ENCODE measurements around the gene RLN3. TPM values are rescaled to one million over a fixed set of nuclear protein-coding genes. Genes with fewer than 3 reads are reported as not detected.

The RLN3 gene
- total RNA-seq, 4 donors from 2014 or later = not detected

DNA sequence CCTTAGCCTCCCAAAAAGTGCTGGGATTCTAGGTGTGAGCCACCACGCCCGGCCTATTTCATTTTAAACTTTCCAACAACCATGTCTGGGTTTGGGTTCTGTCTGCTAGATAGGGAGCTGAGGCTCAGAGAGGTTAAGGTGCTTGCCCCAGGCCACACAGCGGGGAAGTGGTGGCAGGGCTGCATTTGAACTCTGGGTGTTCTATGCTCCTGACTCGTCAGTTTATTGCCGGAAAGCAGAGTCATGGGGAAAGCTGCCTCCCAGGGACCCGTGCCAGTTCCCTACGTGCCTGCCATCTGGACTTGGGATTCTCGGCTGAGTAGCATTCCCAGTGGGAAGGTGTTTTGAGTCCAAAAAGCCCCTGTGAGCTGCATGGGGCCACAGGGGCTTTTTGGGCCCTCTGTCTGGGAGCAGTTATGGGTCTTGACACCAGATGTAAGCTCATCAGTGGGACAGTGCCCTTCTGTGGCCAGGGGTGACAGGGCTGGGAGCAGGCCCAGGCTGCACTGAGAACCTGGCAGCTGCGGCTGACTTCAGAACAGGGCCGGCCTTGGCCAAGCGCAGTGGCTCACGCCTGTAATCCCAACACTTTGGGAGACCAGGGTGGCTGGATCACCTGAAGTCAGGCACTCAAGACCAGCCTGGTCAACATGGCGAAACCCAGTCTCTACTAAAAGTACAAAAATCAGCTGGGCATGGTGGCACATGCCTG lies 32.8 kb upstream of the RLN3 start:
- DNase-seq (ENCODE audit: low spot score) (no peak), ATAC-seq (ENCODE audit: low FRiP score) (no peak)
- TF ChIP-seq, protein P1, sequence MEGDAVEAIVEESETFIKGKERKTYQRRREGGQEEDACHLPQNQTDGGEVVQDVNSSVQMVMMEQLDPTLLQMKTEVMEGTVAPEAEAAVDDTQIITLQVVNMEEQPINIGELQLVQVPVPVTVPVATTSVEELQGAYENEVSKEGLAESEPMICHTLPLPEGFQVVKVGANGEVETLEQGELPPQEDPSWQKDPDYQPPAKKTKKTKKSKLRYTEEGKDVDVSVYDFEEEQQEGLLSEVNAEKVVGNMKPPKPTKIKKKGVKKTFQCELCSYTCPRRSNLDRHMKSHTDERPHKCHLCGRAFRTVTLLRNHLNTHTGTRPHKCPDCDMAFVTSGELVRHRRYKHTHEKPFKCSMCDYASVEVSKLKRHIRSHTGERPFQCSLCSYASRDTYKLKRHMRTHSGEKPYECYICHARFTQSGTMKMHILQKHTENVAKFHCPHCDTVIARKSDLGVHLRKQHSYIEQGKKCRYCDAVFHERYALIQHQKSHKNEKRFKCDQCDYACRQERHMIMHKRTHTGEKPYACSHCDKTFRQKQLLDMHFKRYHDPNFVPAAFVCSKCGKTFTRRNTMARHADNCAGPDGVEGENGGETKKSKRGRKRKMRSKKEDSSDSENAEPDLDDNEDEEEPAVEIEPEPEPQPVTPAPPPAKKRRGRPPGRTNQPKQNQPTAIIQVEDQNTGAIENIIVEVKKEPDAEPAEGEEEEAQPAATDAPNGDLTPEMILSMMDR (IDR thresholded peaks at IDR 0.05) = no peak

DNA sequence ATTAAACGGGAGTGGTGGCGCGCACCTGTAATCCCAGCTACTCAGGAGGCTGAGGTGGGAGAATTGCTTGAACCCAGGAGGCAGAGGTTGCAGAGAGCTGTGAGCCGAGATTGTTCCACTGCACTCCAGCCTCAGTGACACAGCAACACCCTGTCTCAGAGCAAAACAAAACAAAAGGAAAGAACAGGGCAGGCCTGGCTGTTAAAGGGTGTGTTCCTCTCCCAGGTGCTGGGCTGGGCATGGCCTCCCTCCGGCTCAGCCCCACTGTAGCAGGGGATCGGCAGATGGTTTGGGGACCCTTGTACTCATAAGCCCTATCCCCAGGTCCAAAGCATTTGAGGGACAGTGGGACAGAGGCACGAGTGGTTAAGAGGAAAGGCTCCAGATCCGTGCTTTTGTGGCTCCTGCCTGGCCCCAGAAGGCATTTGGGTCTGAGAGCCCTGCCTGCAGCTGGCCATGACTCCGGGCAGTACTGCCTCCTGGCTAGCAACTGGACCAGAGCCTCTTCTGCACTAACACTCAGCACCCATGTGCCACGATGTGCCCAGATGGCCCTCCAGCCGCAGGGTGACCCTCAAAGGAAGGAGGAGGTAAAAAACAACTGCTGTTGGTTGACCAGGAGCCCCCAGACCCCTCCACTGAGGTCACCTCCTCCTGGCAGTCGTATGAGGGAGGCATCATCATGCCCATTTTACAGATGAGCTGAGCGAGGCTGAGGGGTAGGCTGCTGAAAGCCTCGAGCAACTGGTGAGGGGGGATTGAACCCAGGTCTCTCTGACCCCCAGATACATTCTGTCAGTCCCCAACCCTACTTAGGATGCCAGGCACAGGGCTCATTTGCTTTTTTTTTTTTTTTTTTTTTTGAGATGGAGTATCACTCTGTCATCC lies 31.8 kb upstream of the RLN3 start:
- DNase-seq (ENCODE audit: low spot score) = no peak

DNA sequence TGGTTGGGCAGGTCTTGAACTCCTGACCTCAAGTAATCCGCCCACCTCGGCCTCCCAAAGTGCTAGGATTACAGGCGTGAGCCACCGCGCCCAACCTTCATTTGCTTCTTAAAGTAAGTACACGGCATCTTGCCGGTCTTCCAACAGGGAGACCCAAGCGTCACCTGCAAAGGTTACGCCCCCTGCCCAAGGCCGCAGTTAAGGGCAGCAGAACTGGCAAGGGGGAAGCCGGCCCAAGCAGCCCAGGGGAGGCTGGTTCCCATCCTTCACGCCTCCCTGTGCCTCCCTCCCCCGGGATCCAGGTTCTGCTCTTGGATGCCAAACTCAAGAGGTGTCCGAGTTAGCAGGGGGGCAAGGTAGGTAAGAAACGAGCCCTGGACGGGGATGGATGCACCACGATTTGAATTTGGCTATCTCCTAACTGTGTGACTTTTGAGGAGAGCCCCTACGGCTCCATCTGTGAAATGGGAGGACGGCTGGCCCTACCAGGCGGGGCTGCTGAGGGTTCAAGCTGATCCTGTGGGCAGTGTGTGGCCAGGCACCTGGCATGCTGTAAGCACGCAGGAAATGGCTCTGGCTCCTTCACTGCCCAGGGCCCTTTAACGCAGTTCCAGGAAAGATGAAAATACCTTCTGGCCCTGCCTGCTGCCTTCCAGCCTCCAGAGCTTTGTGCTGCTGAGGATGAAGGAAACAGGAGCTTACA lies 30.9 kb upstream of the RLN3 start:
- TF ChIP-seq, protein P1 (IDR thresholded peaks at IDR 0.05) = no peak
- no peak for ATAC-seq (ENCODE audit: low FRiP score)
- DNase-seq (ENCODE audit: low spot score) = no peak

More for the DNA sequence above, 31.8 kb upstream of the RLN3 start:
- ATAC-seq (ENCODE audit: low FRiP score) = no peak
- TF ChIP-seq, protein P1 (IDR thresholded peaks at IDR 0.05) = no peak

DNA sequence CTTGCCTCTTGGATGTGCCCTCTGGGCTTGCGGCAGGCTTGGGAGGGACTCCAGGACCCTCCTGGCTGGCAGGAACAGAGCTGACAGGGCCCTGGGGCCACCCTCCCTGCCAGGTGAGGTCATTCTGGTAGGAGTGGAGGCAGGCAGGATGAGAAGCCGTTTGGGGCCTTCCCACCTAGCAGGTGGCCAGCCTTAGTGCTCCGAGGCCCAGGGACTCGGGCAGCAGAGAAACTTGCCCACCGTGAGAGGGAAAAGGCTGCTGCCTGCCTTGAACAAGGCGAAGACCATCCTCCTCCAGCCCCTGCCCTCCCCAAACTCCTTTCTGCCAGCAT lies 30.4 kb upstream of the RLN3 start:
- TF ChIP-seq, protein P1 (IDR thresholded peaks at IDR 0.05) = no peak
- DNase-seq (ENCODE audit: low spot score) (no peak), ATAC-seq (ENCODE audit: low FRiP score) (no peak)

DNA sequence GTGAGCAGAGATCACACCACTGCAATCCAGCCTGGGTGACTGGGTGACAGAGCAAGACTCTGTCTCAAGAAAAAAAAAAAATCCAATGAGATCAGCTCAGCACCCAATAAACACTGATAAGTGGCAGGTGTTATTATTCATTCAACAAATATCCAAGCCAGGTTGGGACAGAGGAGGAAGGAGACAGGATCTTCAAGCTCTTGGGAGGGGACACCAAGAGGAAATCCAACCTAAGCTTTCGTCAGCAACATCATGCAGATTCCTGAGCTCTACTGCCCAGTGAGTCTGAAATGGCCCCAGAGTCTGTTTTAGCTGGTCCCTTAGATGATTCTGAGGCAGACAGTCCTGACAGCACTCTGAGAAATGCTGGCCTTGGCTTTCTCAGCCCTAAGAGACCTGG lies 29.5 kb upstream of the RLN3 start:
- DNase-seq (ENCODE audit: low spot score) (no peak), ATAC-seq (ENCODE audit: low FRiP score) (no peak)
- TF ChIP-seq, protein P1 (IDR thresholded peaks at IDR 0.05) = no peak

DNA sequence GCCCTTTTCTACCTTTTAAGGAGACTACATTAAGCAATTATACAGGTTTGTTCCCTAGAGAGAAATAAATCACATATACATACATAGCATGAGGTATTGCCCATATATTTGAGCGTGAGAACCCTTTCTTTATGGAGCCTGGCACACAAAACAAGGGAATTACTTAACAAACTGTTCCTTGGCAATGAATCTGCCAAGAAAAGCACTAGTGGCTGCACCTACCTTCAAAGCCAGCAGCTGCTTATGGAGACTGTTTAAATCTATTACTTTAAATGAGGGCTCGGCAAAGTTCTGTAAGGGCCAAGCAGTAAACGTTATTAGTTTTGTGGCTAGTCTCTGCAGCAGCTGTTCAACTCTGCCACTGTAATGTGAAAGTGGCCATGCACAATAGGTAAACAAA lies 28.9 kb upstream of the RLN3 start:
- ATAC-seq (ENCODE audit: low FRiP score) (no peak), DNase-seq (ENCODE audit: low spot score) (no peak)
- TF ChIP-seq, protein P1 (IDR thresholded peaks at IDR 0.05) = no peak

Data from omental fat pad (tissue), 4 donors.